ENCODE data around the gene FCHSD2. TPM values are rescaled to one million over a fixed set of nuclear protein-coding genes. Genes with fewer than 3 reads are reported as not detected.

The FCHSD2 gene
- total RNA-seq, 6 donors from 2014 or later: 22.5 to 55.6 (median 42.7) TPM

GRCh38 chr11:73053964-73054363 lies 88.2 kb downstream of the FCHSD2 start:
- Histone ChIP-seq H3K4me1 (peaks cover under 1 to 4% (median 3%) of the 10 kb centered on the region in 4 donors), H3K36me3 (no peaks in the 10 kb centered on the region), H3K27me3 (no peaks in the 10 kb centered on the region), H3K27ac (no peak overlapping the region), H3K9me3 (no peaks in the 10 kb centered on the region), H3K4me3 (no peak overlapping the region)
- 52 to 62% methylated on average over 1 of the region's 1 CpG for WGBS, 2 donors
- ATAC-seq (ENCODE audit: low FRiP score in 2 of 2): no peak
- TF ChIP-seq CTCF (IDR thresholded peaks at IDR 0.05): no peak
- no peak for TF ChIP-seq EP300 (IDR thresholded peaks at IDR 0.05)
- TF ChIP-seq POLR2AphosphoS5 (IDR thresholded peaks at IDR 0.05): no peak
- no peak for TF ChIP-seq POLR2A (IDR thresholded peaks at IDR 0.05)
- DNase-seq: no peak

- WGBS, 2 donors: 88 to 92% methylated on average over 3 of the region's 3 CpGs
- no peak for ATAC-seq (ENCODE audit: low FRiP score in 2 of 2)
- peaks cover 9 to 22% (median 17%) of the 10 kb centered on the region in 4 donors for H3K4me1 ChIP-seq
- no peaks in the 10 kb centered on the region for H3K9me3 ChIP-seq
- H3K27ac ChIP-seq: peak overlapping the region in 3 of 4 donors; percentile 44 to 69 (median 59)
- no peaks in the 10 kb centered on the region for H3K27me3 ChIP-seq
- H3K4me3 ChIP-seq: no peak overlapping the region
- no peaks in the 10 kb centered on the region for H3K36me3 ChIP-seq
- no peak for DNase-seq
- TF ChIP-seq EP300 (IDR thresholded peaks at IDR 0.05) (no peak), POLR2AphosphoS5 (IDR thresholded peaks at IDR 0.05) (no peak), POLR2A (IDR thresholded peaks at IDR 0.05) (no peak), CTCF (IDR thresholded peaks at IDR 0.05) (no peak)
Measured at GRCh38 chr11:73048446-73048845, 93.7 kb downstream of the FCHSD2 start.

- Histone ChIP-seq H3K4me3 (no peak overlapping the region), H3K4me1 (peaks cover 9 to 22% (median 17%) of the 10 kb centered on the region in 4 donors), H3K27me3 (no peaks in the 10 kb centered on the region), H3K36me3 (no peaks in the 10 kb centered on the region), H3K27ac (peak overlapping the region in 3 of 4 donors; percentile 44 to 69 (median 59)), H3K9me3 (no peaks in the 10 kb centered on the region)
- TF ChIP-seq POLR2A (IDR thresholded peaks at IDR 0.05) (no peak), EP300 (IDR thresholded peaks at IDR 0.05) (no peak), CTCF (IDR thresholded peaks at IDR 0.05) (no peak), POLR2AphosphoS5 (IDR thresholded peaks at IDR 0.05) (no peak)
- DNase-seq (no peak), ATAC-seq (ENCODE audit: low FRiP score in 2 of 2) (peak in 1 of 2 donors; percentile 46)
- 26 to 32% methylated on average over 2 of the region's 2 CpGs for WGBS, 2 donors
Measured at GRCh38 chr11:73047773-73048371, 94.2 kb downstream of the FCHSD2 start.

- no peak overlapping the region for H3K27ac ChIP-seq
- no peaks in the 10 kb centered on the region for H3K9me3 ChIP-seq
- DNase-seq (no peak), ATAC-seq (ENCODE audit: low FRiP score in 2 of 2) (no peak)
- no peak overlapping the region for H3K4me3 ChIP-seq
- TF ChIP-seq EP300 (IDR thresholded peaks at IDR 0.05) (no peak), POLR2A (IDR thresholded peaks at IDR 0.05) (no peak), POLR2AphosphoS5 (IDR thresholded peaks at IDR 0.05) (no peak), CTCF (IDR thresholded peaks at IDR 0.05) (no peak)
- no peaks in the 10 kb centered on the region for H3K27me3 ChIP-seq
- 86 to 93% methylated on average over 2 of the region's 2 CpGs for WGBS, 2 donors
- no peaks in the 10 kb centered on the region for H3K4me1 ChIP-seq
- H3K36me3 ChIP-seq: peaks cover 0 to 6% (median 0%) of the 10 kb centered on the region in 4 donors
Measured at GRCh38 chr11:73040046-73040445, 102.1 kb downstream of the FCHSD2 start.

- DNase-seq: no peak
- ATAC-seq (ENCODE audit: low FRiP score in 2 of 2): no peak
Measured at GRCh38 chr11:73034777-73035176, 107.3 kb downstream of the FCHSD2 start.

More at GRCh38 chr11:73034777-73035176, 107.3 kb downstream of the FCHSD2 start:
- peaks cover 2 to 11% (median 7%) of the 10 kb centered on the region in 4 donors for H3K4me1 ChIP-seq
- H3K9me3 ChIP-seq: no peaks in the 10 kb centered on the region
- TF ChIP-seq POLR2AphosphoS5 (IDR thresholded peaks at IDR 0.05): no peak
- no peak for TF ChIP-seq CTCF (IDR thresholded peaks at IDR 0.05)
- TF ChIP-seq EP300 (IDR thresholded peaks at IDR 0.05): no peak
- TF ChIP-seq POLR2A (IDR thresholded peaks at IDR 0.05): no peak
- no peak overlapping the region for H3K27ac ChIP-seq
- H3K36me3 ChIP-seq: peaks cover 0 to 6% (median 0%) of the 10 kb centered on the region in 4 donors
- H3K27me3 ChIP-seq: no peaks in the 10 kb centered on the region
- 71 to 73% methylated on average over 1 of the region's 1 CpG for WGBS, 2 donors
- H3K4me3 ChIP-seq: no peak overlapping the region

All from upper lobe of left lung (tissue), 6 donors.